Colon (tissue), 2 donors: Measurements from ENCODE around the gene KAT8.
"Not testable (repeated sequence)": the region's sequence is repeated elsewhere in the genome, so short reads cannot be mapped to it uniquely, and the experiment has no call there.

ENCODE experiments used
- FAIRE-seq: peaks from 2 replicates; lab custom pipeline; 2012; peaks lifted over from hg19 to GRCh38; lab: Jason Lieb, UNC
- donor health status: control.
- donor health status: control.

KAT8 gene

DNA sequence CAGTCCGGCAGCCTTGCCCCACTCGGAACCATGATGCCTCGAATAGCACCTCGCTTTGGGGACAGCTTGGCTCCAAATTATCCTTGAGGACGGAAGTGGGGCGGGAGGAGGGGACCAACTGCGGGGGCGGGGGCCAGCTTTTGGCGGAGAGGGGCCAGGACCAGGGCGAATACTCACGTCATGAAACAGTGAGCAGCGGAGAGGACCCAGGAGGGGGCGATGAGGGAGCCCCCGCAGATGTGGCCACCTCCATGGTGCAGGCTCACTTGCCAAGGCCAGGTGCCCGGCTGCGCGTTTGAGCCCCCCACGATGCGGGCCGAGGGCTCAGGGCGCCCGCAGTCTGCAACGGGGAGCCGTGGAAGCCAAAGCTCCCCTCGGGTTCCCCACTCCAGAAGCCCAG, 31.4 kb downstream of the KAT8 start:
- FAIRE-seq: no peak

GRCh38 chr16:31149332-31149731, 31.9 kb downstream of the KAT8 start:
- no peak for FAIRE-seq

GRCh38 chr16:31149894-31150890, 32.7 kb downstream of the KAT8 start, which contains the start of gene PRSS36:
PRSS36 (minus strand) TSS chr16:31150066; CDS start chr16:31150035, 31 bp downstream.
- FAIRE-seq: no peak

DNA sequence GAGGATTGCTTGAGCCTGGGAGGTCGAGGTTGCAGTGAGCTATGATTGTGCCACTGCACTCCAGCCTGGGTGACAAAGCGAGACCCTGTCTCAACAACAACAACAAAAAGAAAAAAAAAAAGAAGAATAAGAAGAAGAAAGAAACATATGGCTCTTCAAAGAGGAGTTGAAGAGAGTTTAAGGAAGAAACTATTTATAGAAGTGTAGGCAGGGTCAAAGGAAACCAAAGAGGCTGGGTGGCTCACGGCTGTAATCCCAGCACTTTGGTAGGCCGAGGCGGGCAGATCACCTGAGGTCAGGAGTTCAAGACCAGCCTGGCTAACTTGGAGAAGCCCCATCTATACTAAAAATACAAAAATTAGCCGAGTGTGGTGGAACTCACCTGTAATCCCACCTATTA, 33.5 kb downstream of the KAT8 start:
- not testable (repeated sequence) for FAIRE-seq

DNA sequence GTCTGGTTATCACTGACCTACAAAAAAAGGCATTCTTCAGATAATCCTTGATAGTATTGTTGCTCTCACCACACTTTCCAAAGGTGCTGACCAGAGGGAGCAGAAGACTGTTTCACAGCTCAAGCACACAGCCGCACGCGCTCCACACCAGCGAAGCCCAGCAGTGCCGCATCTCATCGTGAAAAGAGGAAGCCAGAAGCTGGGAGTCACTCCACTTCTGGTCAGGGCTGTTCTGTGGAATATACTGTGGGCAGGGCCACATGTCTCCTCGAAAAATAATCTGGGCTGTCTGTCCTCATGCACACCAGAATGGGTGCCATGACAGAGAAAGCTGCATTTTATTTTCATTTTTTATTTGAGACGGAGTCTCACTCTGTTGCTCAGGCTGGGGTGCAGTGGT, 39.7 kb downstream of the KAT8 start:
- no peak for FAIRE-seq

- no peak for FAIRE-seq
Measured at GRCh38 chr16:31167315-31167714, 49.9 kb downstream of the KAT8 start.

GRCh38 chr16:31168848-31169247, 51.4 kb downstream of the KAT8 start:
- no peak for FAIRE-seq

GRCh38 chr16:31170048-31170447, 52.6 kb downstream of the KAT8 start:
- FAIRE-seq: not testable (repeated sequence)

- FAIRE-seq: no peak
Measured at GRCh38 chr16:31177136-31177535, 59.7 kb downstream of the KAT8 start.

GRCh38 chr16:31179219-31179746, 61.8 kb downstream of the KAT8 start:
- FAIRE-seq: no peak

DNA sequence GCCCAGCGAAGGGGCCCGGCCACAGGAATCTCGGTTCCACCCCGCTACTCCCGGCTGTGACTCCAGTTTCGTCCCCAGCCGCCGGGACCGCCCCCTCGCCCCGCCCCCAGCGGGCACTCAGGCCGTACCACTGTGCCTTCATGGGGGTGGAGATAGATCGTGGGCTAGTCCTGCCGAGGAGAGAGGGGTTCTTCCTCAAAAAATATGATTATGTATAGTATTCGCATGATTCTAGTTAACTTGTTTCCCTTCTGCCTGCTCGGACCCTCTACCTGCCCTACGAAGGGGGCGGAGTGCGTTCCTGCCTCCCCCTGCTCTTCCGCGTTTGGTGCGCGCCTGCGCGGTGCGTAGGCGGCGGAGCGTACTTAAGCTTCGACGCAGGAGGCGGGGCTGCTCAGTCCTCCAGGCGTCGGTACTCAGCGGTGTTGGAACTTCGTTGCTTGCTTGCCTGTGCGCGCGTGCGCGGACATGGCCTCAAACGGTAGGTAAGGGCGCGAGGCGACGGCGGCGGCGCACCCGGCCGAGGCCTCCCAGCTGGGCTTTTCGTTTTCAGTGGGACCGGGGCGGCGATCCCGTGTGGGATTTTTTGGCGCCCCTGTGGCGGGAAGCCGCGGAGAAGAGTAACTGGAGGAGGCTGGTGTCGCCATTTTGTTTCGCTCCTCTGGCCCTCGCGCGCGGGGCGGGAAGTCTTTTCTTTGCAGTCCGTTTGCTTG, 62.4 kb downstream of the KAT8 start, which contains the start of gene FUS:
TSS of gene FUS (plus strand) at position 393 of the 713 bp plus-strand sequence. CDS start at position 469, 76 bp downstream.
- FAIRE-seq: no peak
